PFSK-1 (cell line): ENCODE measurements around the gene CYLD.

ENCODE experiments used
- FOXP2 ChIP-seq: optimal IDR thresholded peaks from 2 replicates; pipeline ENCODE3; 2011; ENCODE audit warnings: borderline replicate concordance, control low read depth, inconsistent platforms; ENCODE audit not compliant: insufficient read depth; ENCODE audit errors: extremely low read length, extremely low read depth
- POLR2AphosphoS5 ChIP-seq: IDR thresholded peaks from 2 replicates; pipeline ENCODE4 v1.6.1; 2012; ENCODE audit warnings: low read depth, mild to moderate bottlenecking, control low read depth, low read length, moderate library complexity
- SIN3A ChIP-seq: IDR thresholded peaks from 2 replicates; pipeline ENCODE4 v1.6.1; 2012; ENCODE audit warnings: mild to moderate bottlenecking, low read length, moderate library complexity, borderline replicate concordance; ENCODE audit not compliant: insufficient read depth
- TAF1 ChIP-seq: IDR thresholded peaks from 2 replicates; pipeline ENCODE4 v1.6.1; 2012; ENCODE audit warnings: low read length, control low read depth, borderline replicate concordance; ENCODE audit not compliant: insufficient read depth
- TF ChIP-seq, protein P1 (sequence below), 2 experiments: IDR thresholded peaks; 2 replicates each; pipeline versions ENCODE4 v1.6.1 to v1.8.0; 2011 to 2012; ENCODE audit warnings: low read depth in 2 of 2, low read length in 2 of 2, control low read depth in 1 of 2, inconsistent platforms in 1 of 2, mild to moderate bottlenecking in 1 of 2, moderate library complexity in 1 of 2; ENCODE audit not compliant: insufficient read depth in 1 of 2

- TF ChIP-seq, protein P1, sequence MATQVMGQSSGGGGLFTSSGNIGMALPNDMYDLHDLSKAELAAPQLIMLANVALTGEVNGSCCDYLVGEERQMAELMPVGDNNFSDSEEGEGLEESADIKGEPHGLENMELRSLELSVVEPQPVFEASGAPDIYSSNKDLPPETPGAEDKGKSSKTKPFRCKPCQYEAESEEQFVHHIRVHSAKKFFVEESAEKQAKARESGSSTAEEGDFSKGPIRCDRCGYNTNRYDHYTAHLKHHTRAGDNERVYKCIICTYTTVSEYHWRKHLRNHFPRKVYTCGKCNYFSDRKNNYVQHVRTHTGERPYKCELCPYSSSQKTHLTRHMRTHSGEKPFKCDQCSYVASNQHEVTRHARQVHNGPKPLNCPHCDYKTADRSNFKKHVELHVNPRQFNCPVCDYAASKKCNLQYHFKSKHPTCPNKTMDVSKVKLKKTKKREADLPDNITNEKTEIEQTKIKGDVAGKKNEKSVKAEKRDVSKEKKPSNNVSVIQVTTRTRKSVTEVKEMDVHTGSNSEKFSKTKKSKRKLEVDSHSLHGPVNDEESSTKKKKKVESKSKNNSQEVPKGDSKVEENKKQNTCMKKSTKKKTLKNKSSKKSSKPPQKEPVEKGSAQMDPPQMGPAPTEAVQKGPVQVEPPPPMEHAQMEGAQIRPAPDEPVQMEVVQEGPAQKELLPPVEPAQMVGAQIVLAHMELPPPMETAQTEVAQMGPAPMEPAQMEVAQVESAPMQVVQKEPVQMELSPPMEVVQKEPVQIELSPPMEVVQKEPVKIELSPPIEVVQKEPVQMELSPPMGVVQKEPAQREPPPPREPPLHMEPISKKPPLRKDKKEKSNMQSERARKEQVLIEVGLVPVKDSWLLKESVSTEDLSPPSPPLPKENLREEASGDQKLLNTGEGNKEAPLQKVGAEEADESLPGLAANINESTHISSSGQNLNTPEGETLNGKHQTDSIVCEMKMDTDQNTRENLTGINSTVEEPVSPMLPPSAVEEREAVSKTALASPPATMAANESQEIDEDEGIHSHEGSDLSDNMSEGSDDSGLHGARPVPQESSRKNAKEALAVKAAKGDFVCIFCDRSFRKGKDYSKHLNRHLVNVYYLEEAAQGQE (IDR thresholded peaks at IDR 0.05; ENCODE audit: insufficient read depth in 1 of 2, low read depth in 2 of 2, low read length in 2 of 2): no peak
- TF ChIP-seq TAF1 (no peak), POLR2AphosphoS5 (no peak), SIN3A (no peak), FOXP2 (no peak)
These were observed 64.5 kb downstream of the CYLD start for GRCh38 chr16:50806099-50807062.
